Measurements from ENCODE around the gene TRIP13.
"Not testable (repeated sequence)": the region's sequence is repeated elsewhere in the genome, so short reads cannot be mapped to it uniquely, and the experiment has no call there.

- not testable (repeated sequence) for TF ChIP-seq ETS1 (IDR thresholded peaks at IDR 0.05); CTCF (conservative IDR thresholded peaks at IDR 0.05; ENCODE audit: low read depth in 2 of 2); EZH2phosphoT487 (IDR thresholded peaks at IDR 0.05; ENCODE audit: unreplicated experiment); EZH2 (IDR thresholded peaks at IDR 0.05; ENCODE audit: low read depth, unreplicated experiment); POLR2AphosphoS5 (IDR thresholded peaks at IDR 0.05; ENCODE audit: low read depth)
Measured at GRCh38 chr5:844426-844825, 48.3 kb upstream of the TRIP13 start.
